SK-N-SH treated with all-trans-retinoic acid at 6 μM for 48 hours (cell line): Measurements from ENCODE around the gene IGFN1.

Source experiments
- CREB5 ChIP-seq: fragments of 250-450 bp; sonication (Bioruptor Pico); IDR thresholded peaks from 2 replicates; pipeline ENCODE4 v1.5.1; 2020; ENCODE audit warnings: low read depth, mild to moderate bottlenecking, moderate library complexity
- PATZ1 ChIP-seq: fragments of 250-450 bp; sonication (Bioruptor Pico); IDR thresholded peaks from 2 replicates; pipeline ENCODE4 v1.8.0; 2020; ENCODE audit warnings: mild to moderate bottlenecking, moderate library complexity, borderline replicate concordance
- ZC3H10 ChIP-seq: fragments of 250-450 bp; sonication (Bioruptor Pico); IDR thresholded peaks from 2 replicates; pipeline ENCODE4 v1.5.1; 2021; ENCODE audit warnings: mild to moderate bottlenecking, moderate library complexity

GRCh38 chr1:201245082-201245481, 54.5 kb downstream of the IGFN1 start:
- TF ChIP-seq ZC3H10 (CRISPR knock-in tag) (no peak), PATZ1 (CRISPR knock-in tag) (no peak), CREB5 (no peak)
